ENCODE results near the gene CLCN4.

Gene CLCN4

GRCh38 chrX:10206317-10206716 lies 49.5 kb downstream of the CLCN4 start:
- DNase-seq (ENCODE audit: low read depth) = no peak
- TF ChIP-seq CTCF (IDR thresholded peaks at IDR 0.05; ENCODE audit: insufficient read depth, low read depth, low read length, missing control alignments) = no peak
- no peak overlapping the region for H3K4me3 ChIP-seq (ENCODE audit: low read depth, low read length)

- no peak for DNase-seq (ENCODE audit: low read depth)
- H3K4me3 ChIP-seq (ENCODE audit: low read depth, low read length) = no peak overlapping the region
- TF ChIP-seq CTCF (IDR thresholded peaks at IDR 0.05; ENCODE audit: insufficient read depth, low read depth, low read length, missing control alignments) = no peak
These were observed 51.6 kb downstream of the CLCN4 start for GRCh38 chrX:10208281-10208856.

GRCh38 chrX:10208953-10209352 lies 52.2 kb downstream of the CLCN4 start:
- DNase-seq (ENCODE audit: low read depth) = no peak
- no peak overlapping the region for H3K4me3 ChIP-seq (ENCODE audit: low read depth, low read length)
- no peak for TF ChIP-seq CTCF (IDR thresholded peaks at IDR 0.05; ENCODE audit: insufficient read depth, low read depth, low read length, missing control alignments)

- no peak overlapping the region for H3K4me3 ChIP-seq (ENCODE audit: low read depth, low read length)
- DNase-seq (ENCODE audit: low read depth) = no peak
- TF ChIP-seq CTCF (IDR thresholded peaks at IDR 0.05; ENCODE audit: insufficient read depth, low read depth, low read length, missing control alignments) = no peak
These were observed 55.6 kb downstream of the CLCN4 start for GRCh38 chrX:10212395-10212794.

GRCh38 chrX:10213716-10214115 lies 56.9 kb downstream of the CLCN4 start:
- no peak for DNase-seq (ENCODE audit: low read depth)
- TF ChIP-seq CTCF (IDR thresholded peaks at IDR 0.05; ENCODE audit: insufficient read depth, low read depth, low read length, missing control alignments) = no peak
- H3K4me3 ChIP-seq (ENCODE audit: low read depth, low read length) = no peak overlapping the region

GRCh38 chrX:10216208-10216607 lies 59.4 kb downstream of the CLCN4 start:
- no peak overlapping the region for H3K4me3 ChIP-seq (ENCODE audit: low read depth, low read length)
- no peak for DNase-seq (ENCODE audit: low read depth)
- TF ChIP-seq CTCF (IDR thresholded peaks at IDR 0.05; ENCODE audit: insufficient read depth, low read depth, low read length, missing control alignments) = no peak

- TF ChIP-seq CTCF (IDR thresholded peaks at IDR 0.05; ENCODE audit: insufficient read depth, low read depth, low read length, missing control alignments) = no peak
- no peak overlapping the region for H3K4me3 ChIP-seq (ENCODE audit: low read depth, low read length)
- DNase-seq (ENCODE audit: low read depth) = no peak
These were observed 60.4 kb downstream of the CLCN4 start for GRCh38 chrX:10217198-10217597.

All from GM12865 (cell line).